Measurements from ENCODE around the gene PLEKHA3. TPM values are rescaled to one million over a fixed set of nuclear protein-coding genes. Genes with fewer than 3 reads are reported as not detected.
"Not testable (repeated sequence)": the region's sequence is repeated elsewhere in the genome, so short reads cannot be mapped to it uniquely, and the experiment has no call there.

Gene PLEKHA3
- total and polyA plus RNA-seq, 10 of the 15 experiments (the other 5 are each of a cell fraction or from before 2014, with no cell fraction given) = 1.4 to 21.1 (median 7.4) TPM

DNA sequence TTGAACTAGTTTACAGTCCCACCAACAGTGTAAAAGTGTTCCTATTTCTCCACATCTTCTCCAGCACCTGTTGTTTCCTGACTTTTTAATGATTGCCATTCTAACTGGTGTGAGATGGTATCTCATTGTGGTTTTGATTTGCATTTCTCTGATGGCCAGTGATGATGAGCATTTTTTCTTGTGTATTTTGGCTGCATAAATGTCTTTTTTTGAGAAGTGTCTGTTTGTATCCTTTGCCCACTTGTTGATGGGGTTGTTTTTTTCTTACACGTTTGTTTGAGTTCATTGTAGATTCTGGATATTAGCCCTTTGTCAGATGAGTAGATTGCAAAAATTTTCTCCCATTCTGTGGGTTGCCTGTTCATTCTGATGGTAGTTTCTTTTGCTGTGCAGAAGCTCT, 45.2 kb downstream of the PLEKHA3 start:
- Histone ChIP-seq H3K4me3 (peak overlapping the region; percentile 7; the same call in 1 of the 2 replicates), H3K79me2 (ENCODE audit: control insufficient read depth, insufficient read depth, low read length) (peaks cover 54% of the 10 kb centered on the region), H3K4me1 (ENCODE audit: control insufficient read depth, insufficient read depth, low read length) (peaks cover 24% of the 10 kb centered on the region)
- H3K27me3 ChIP-seq (replicated peaks in 1 of 2; ENCODE audit: control insufficient read depth in 2 of 2, insufficient read depth in 2 of 2, low read length in 1 of 2); H3K27ac ChIP-seq (ENCODE audit: control insufficient read depth, insufficient read depth); FAIRE-seq; H4K20me1 ChIP-seq (ENCODE audit: control insufficient read depth, insufficient read depth); ATAC-seq; H2AFZ ChIP-seq (ENCODE audit: control insufficient read depth, low read depth, low read length); H3K9ac ChIP-seq (ENCODE audit: control insufficient read depth, insufficient read depth, low read length); H3K9me3 ChIP-seq (replicated peaks; ENCODE audit: control insufficient read depth, insufficient read depth, low read length); in situ Hi-C loops (cut with MboI); CTCF ChIA-PET; DNase-seq (ENCODE audit: low read depth, low spot score); BruUV-seq (replicated peaks); H3K36me3 ChIP-seq (ENCODE audit: control insufficient read depth in 2 of 2, insufficient read depth in 2 of 2, low read length in 1 of 2); H3K4me2 ChIP-seq (ENCODE audit: control insufficient read depth, insufficient read depth): not testable (repeated sequence)
- ChIA-PET RAD21 (ENCODE audit: unreplicated experiment) (interaction anchor here (1.2 kb wide), 1 partner anchor 43 kb away, joined by 4 read pairs; no protein-coding TSS in a partner anchor), SMC1A (ENCODE audit: uncharacterized antibody, unreplicated experiment) (interaction anchor here (0.7 to 3.3 kb wide), 3 partner anchors 18 to 43 kb away, joined by 3 to 21 read pairs (median 5); no protein-coding TSS in a partner anchor), POLR2A (interaction anchor here (0.7 kb wide), 1 partner anchor 11 kb away, joined by 3 read pairs; no protein-coding TSS in a partner anchor)
- intact Hi-C loops (cut with micrococcal nuclease; ENCODE audit: unreplicated experiment) = loop anchor here (10.0 kb wide), 1 partner anchor 729 kb away; no protein-coding TSS in a partner anchor
- no CpG with 5 or more reads among the region's 1 CpG for WGBS (ENCODE audit: insufficient coverage, insufficient replicate concordance, low lambda C conversion rate, missing lambda C conversion rate)

DNA sequence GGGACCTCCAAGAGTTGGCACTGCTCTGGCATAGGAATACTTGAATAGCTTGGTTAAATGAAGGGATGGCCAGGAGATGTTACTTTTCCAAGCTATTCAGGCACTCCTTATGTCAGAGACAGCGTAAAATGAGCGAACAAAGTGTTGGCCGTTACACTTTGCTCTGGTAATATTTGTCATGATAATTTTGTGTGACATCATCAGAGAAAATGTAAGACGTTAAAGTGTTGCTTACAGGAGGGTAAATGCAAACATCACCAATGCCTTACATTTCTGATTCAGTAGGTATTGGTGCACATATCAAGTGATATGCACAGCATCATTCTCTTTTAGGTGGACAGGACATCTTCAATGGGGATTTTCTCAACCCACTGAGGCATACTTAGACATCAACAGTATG, 46.0 kb downstream of the PLEKHA3 start:
- Histone ChIP-seq H3K4me2 (ENCODE audit: control insufficient read depth, insufficient read depth) (peak overlapping the region; percentile 56), H3K36me3 (ENCODE audit: control insufficient read depth in 2 of 2, insufficient read depth in 2 of 2, low read length in 1 of 2) (no peaks in the 10 kb centered on the region), H4K20me1 (ENCODE audit: control insufficient read depth, insufficient read depth) (no peaks in the 10 kb centered on the region), H3K4me1 (ENCODE audit: control insufficient read depth, insufficient read depth, low read length) (peaks cover 26% of the 10 kb centered on the region), H3K79me2 (ENCODE audit: control insufficient read depth, insufficient read depth, low read length) (peaks cover 55% of the 10 kb centered on the region), H3K27me3 (replicated peaks in 1 of 2; ENCODE audit: control insufficient read depth in 2 of 2, insufficient read depth in 2 of 2, low read length in 1 of 2) (no peaks in the 10 kb centered on the region), H3K9me3 (replicated peaks; ENCODE audit: control insufficient read depth, insufficient read depth, low read length) (no peaks in the 10 kb centered on the region; the same call in 1 of the 3 replicates), H2AFZ (ENCODE audit: control insufficient read depth, low read depth, low read length) (no peak overlapping the region), H3K27ac (ENCODE audit: control insufficient read depth, insufficient read depth) (no peak overlapping the region), H3K4me3 (peak overlapping the region; percentile 7; the same call in 1 of the 2 replicates), H3K9ac (ENCODE audit: control insufficient read depth, insufficient read depth, low read length) (no peak overlapping the region)
- intact Hi-C loops (cut with micrococcal nuclease; ENCODE audit: unreplicated experiment) = loop anchor here (10.0 kb wide), 1 partner anchor 729 kb away; no protein-coding TSS in a partner anchor
- ATAC-seq (no peak), DNase-seq (ENCODE audit: low read depth, low spot score) (no peak), FAIRE-seq (no peak)
- in situ Hi-C loops (cut with MboI) = no loop called here
- ChIA-PET CTCF (no interaction called here), POLR2A (interaction anchor here (0.7 kb wide), 1 partner anchor 12 kb away, joined by 3 read pairs; no protein-coding TSS in a partner anchor), SMC1A (ENCODE audit: uncharacterized antibody, unreplicated experiment) (interaction anchor here (0.7 to 3.3 kb wide), 3 partner anchors 17 to 44 kb away, joined by 3 to 21 read pairs (median 5); no protein-coding TSS in a partner anchor), RAD21 (ENCODE audit: unreplicated experiment) (interaction anchor here (1.2 to 2.0 kb wide), 2 partner anchors 44 to 76 kb away, joined by 4 to 6 read pairs; partner anchors contain the start of genes PJVK and PRKRA)
- WGBS (ENCODE audit: insufficient coverage, insufficient replicate concordance, low lambda C conversion rate, missing lambda C conversion rate) = 94% methylated on average over 4 of the region's 4 CpGs
- no TSS peak for BruUV-seq (replicated peaks)
- TF ChIP-seq POLR2AphosphoS5 (IDR thresholded peaks at IDR 0.05; ENCODE audit: low read length) (no peak), RELA (IDR thresholded peaks at IDR 0.05; ENCODE audit: borderline replicate concordance, partially characterized antibody) (no peak), NFYB (IDR thresholded peaks at IDR 0.05; ENCODE audit: insufficient read depth, low read depth, low read length) (no peak), SMAD5 (IDR thresholded peaks at IDR 0.05; ENCODE audit: low read depth) (no peak), HDAC6 (IDR thresholded peaks at IDR 0.05; ENCODE audit: unreplicated experiment) (no peak), HDAC2 (IDR thresholded peaks at IDR 0.05) (no peak), BRCA1 (IDR thresholded peaks at IDR 0.05; ENCODE audit: low read depth, low read length) (no peak), SREBF1 (IDR thresholded peaks at IDR 0.05; ENCODE audit: low read length) (no peak), EGR1 (IDR thresholded peaks at IDR 0.05; ENCODE audit: borderline replicate concordance in 1 of 2, low read depth in 2 of 2, low read length in 2 of 2) (no peak), NFYA (IDR thresholded peaks at IDR 0.05; ENCODE audit: borderline replicate concordance, low read depth, low read length) (no peak), LARP7 (IDR thresholded peaks at IDR 0.05) (no peak), ZNF622 (IDR thresholded peaks at IDR 0.05) (no peak), POU2F2 (IDR thresholded peaks at IDR 0.05; ENCODE audit: borderline replicate concordance, low read depth, low read length) (no peak)
- TF ChIP-seq, protein P1, sequence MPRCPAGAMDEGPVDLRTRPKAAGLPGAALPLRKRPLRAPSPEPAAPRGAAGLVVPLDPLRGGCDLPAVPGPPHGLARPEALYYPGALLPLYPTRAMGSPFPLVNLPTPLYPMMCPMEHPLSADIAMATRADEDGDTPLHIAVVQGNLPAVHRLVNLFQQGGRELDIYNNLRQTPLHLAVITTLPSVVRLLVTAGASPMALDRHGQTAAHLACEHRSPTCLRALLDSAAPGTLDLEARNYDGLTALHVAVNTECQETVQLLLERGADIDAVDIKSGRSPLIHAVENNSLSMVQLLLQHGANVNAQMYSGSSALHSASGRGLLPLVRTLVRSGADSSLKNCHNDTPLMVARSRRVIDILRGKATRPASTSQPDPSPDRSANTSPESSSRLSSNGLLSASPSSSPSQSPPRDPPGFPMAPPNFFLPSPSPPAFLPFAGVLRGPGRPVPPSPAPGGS (IDR thresholded peaks at IDR 0.05; ENCODE audit: borderline replicate concordance, insufficient read depth, low read depth, low read length, poor library complexity, severe bottlenecking) = no peak
- TF ChIP-seq, protein P2, sequence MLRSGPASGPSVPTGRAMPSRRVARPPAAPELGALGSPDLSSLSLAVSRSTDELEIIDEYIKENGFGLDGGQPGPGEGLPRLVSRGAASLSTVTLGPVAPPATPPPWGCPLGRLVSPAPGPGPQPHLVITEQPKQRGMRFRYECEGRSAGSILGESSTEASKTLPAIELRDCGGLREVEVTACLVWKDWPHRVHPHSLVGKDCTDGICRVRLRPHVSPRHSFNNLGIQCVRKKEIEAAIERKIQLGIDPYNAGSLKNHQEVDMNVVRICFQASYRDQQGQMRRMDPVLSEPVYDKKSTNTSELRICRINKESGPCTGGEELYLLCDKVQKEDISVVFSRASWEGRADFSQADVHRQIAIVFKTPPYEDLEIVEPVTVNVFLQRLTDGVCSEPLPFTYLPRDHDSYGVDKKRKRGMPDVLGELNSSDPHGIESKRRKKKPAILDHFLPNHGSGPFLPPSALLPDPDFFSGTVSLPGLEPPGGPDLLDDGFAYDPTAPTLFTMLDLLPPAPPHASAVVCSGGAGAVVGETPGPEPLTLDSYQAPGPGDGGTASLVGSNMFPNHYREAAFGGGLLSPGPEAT (IDR thresholded peaks at IDR 0.05; ENCODE audit: low read depth) = no peak

Measured in GM12878 (cell line).